HG03135 (cell line): Measurements from ENCODE around the gene ABCA3.
A peak's percentile ranks its signal among the peaks of the same experiment; 100 is the strongest.

Experiments used
- ATAC-seq: cut with Tn5 transposase; IDR thresholded peaks from one replicate; pipeline ENCODE4 v1.9.1; 2021; ENCODE audit warnings: mild to moderate bottlenecking, moderate library complexity; ENCODE audit not compliant: unreplicated experiment

The ABCA3 gene

GRCh38 chr16:2357331-2357730 lies 16.8 kb upstream of the ABCA3 start:
- ATAC-seq, result no peak

GRCh38 chr16:2350500-2350899 lies 10.0 kb upstream of the ABCA3 start:
- ATAC-seq, result no peak

- ATAC-seq, result no peak
Measured at GRCh38 chr16:2343211-2343610, 2.7 kb upstream of the ABCA3 start.

- ATAC-seq, result no peak
Measured at GRCh38 chr16:2341456-2342447, 1.2 kb upstream of the ABCA3 start.

- peak; percentile 31 for ATAC-seq
Measured at GRCh38 chr16:2339521-2340484, 725 bp downstream of the ABCA3 start.

- ATAC-seq, result no peak
Measured at GRCh38 chr16:2337431-2338296, 2.9 kb downstream of the ABCA3 start.

GRCh38 chr16:2335286-2335895 lies 5.1 kb downstream of the ABCA3 start:
- no peak for ATAC-seq

GRCh38 chr16:2333772-2334379 lies 6.7 kb downstream of the ABCA3 start:
- no peak for ATAC-seq

GRCh38 chr16:2333231-2333630 lies 7.3 kb downstream of the ABCA3 start:
- no peak for ATAC-seq

- no peak for ATAC-seq
Measured at GRCh38 chr16:2331931-2332267, 8.6 kb downstream of the ABCA3 start.

GRCh38 chr16:2331199-2331930 lies 9.2 kb downstream of the ABCA3 start:
- no peak for ATAC-seq

GRCh38 chr16:2329532-2329931 lies 11.0 kb downstream of the ABCA3 start:
- ATAC-seq, result no peak

GRCh38 chr16:2328428-2328827 lies 12.1 kb downstream of the ABCA3 start:
- no peak for ATAC-seq

GRCh38 chr16:2326191-2326590 lies 14.3 kb downstream of the ABCA3 start:
- no peak for ATAC-seq

GRCh38 chr16:2325791-2326190 lies 14.7 kb downstream of the ABCA3 start:
- ATAC-seq, result no peak

GRCh38 chr16:2325181-2325580 lies 15.3 kb downstream of the ABCA3 start:
- no peak for ATAC-seq

GRCh38 chr16:2324296-2324859 lies 16.1 kb downstream of the ABCA3 start:
- no peak for ATAC-seq

- no peak for ATAC-seq
Measured at GRCh38 chr16:2323701-2324100, 16.8 kb downstream of the ABCA3 start.

GRCh38 chr16:2319606-2320005 lies 20.9 kb downstream of the ABCA3 start:
- ATAC-seq, result no peak
